Stimulated activated CD4-positive, alpha-beta T cell treated with anti-CD3 and anti-CD28 coated beads, Interleukin-12 subunit alpha, Interleukin-12 subunit beta, amount 100 ng/mL, for 48 hours (primary cell): ENCODE results near the gene PPP2R3B.
"Not testable (repeated sequence)": the region's sequence is repeated elsewhere in the genome, so short reads cannot be mapped to it uniquely, and the experiment has no call there.

ENCODE experiments used
- DNase-seq, 3 donors: peaks; one replicate each; pipeline ENCODE4 v3.0.0-alpha.2; 2020; ENCODE audit warnings: low read depth in 2 of 3, low spot score in 1 of 3

Gene PPP2R3B

DNA sequence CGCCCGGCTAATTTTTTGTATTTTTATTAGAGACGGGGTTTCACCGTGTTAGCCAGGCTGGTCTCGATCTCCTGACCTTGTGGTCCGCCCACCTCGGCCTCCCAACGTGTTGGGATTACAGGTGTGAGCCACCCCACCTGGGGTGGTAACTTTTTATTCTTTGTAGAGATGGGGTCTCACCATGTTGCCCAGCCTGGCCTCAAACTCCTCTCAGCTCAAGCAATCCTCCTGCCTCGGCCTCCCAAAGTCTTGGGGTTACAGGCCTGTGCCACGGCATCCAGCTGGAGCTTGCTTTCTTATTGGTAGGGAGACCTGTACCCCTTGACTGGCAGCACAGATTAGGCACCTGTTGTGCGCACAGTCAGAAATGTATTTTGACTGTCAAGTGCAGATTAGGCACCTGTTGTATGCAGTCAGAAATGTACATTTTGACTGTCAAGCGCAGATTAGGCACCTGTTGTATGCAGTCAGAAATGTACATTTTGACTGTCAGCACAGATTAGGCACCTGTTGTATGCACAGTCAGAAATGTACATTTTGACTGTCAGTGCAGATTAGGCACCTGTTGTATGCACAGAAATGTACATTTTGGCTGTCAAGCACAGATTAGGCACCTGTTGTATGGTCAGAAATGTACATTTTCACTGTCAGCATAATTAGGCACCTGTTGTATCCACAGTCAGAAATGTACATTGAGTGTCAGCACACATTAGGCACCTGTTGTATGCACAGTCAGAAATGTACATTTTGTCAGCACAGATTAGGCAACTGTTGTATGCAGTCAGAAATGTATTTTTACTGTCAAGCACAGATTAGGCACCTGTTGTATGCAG lies 80.7 kb downstream of the PPP2R3B start:
- DNase-seq = not testable (repeated sequence)

DNA sequence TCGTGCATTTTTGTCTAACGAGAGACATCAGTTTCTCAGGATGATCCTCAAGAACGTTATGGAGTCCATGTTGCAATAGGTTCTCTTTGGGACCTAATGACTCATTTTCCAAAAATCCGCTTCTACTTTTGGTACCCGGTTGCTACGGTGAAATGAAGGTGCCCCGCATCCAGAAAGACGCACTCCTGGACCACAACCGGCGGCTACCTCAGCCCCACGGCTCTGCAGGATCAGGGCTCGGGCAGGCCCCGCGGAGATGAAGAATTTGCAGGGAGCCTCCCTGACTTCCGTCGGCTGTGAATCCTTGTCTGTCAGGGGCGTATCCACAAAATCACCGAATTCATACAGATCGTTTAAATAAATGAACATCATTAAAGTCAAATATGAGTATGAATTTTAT lies 83.7 kb downstream of the PPP2R3B start:
- DNase-seq = no peak

DNA sequence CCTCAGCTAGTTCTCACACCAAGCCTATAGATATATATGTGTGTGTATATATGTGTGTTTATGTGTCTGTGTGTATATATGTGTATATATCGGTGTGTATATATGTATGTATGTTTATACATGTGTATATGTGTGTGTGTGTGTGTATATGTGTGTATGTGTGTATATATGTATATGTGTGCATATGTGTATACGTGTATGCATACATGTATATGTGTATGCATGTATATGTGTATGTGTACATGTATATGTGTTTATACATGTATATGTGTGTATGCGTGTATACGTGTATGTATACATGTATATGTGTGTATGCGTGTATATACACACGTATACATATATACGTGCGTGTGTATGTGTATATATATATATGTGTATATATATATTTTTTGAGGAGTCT lies 86.4 kb downstream of the PPP2R3B start:
- DNase-seq = no peak

- DNase-seq = no peak
Observed at GRCh38 chrX:298993-299392, 87.7 kb downstream of the PPP2R3B start.

- DNase-seq = no peak
Observed at GRCh38 chrX:295136-295535, 91.6 kb downstream of the PPP2R3B start.

- DNase-seq = no peak
Observed at GRCh38 chrX:292900-293897, 93.5 kb downstream of the PPP2R3B start.

DNA sequence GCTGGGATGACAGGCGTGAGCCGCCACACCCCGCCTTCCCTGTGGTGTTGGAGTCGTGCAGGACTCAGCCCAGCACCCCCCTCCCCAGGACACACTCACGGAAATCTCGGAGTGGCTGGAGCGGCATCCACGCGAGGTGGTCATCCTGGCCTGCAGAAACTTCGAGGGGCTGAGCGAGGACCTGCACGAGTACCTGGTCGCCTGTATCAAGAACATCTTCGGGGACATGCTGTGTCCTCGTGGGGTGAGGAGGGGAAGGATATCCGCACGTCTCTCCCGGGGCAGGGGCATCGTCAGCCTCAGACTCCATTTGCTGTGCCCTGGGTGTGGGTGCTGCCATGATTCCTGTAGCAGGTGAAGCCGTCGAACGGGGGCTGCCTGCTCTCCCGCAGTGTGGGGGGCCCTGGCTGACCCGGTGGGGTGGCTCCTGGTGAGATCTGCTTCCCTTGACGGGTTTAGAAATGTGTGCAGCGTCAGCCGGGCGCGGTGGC lies 95.3 kb downstream of the PPP2R3B start:
- DNase-seq = no peak

- DNase-seq = no peak
Observed at GRCh38 chrX:290476-291166, 96.1 kb downstream of the PPP2R3B start.

DNA sequence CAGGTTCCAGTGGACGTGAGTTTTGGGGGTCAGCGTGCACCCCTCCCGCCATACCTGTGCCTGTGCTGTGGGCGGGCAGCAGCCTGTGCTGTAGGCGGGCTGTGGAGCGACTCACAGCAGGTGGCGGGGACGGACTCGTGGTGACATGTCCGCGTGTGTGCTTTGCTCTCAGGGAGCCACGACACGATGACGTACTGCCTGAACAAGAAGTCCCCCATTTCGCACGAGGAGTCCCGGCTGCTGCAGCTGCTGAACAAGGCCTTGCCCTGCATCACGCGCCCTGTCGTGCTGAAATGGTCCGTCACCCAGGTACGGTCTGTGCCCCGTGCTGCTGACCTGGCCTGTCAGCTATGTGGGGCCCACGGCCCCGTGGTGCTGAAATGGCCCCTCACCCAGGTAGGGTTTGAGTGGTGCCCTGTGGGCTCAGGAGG lies 98.1 kb downstream of the PPP2R3B start:
- DNase-seq = no peak

DNA sequence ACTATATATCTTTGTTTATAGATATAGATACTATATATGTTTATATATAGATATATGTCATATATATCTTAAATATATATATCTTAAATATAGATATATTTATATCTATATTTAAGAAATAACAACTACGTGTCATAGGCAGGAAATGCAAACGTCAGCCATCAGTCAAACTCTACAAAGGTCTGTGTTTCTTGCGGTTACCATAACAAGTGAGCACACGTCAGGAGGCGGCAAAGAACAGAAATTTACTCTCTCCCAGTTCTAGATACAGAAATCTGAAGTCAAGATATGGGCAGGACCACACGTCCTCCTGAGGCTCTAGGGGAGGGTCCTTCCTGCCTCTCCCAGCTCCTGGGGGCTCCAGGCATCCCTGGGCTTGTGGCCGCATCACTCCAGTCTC lies 99.0 kb downstream of the PPP2R3B start:
- no peak for DNase-seq

- DNase-seq = no peak
Observed at GRCh38 chrX:285076-285677, 101.5 kb downstream of the PPP2R3B start.
